GM23338 (cell line): ENCODE results near the gene PABPC3.

Experiments
- CTCF ChIP-seq, 2 experiments: fragments of 200-600 bp in 1 of 2; sonication (generic) in 1 of 2; conservative IDR thresholded peaks; 2 replicates each; pipeline versions ENCODE4 v1.5.1 to v1.6.1; 2016 to 2017; ENCODE audit warnings: antibody characterized with exemption in 2 of 2, low read depth in 2 of 2, mild to moderate bottlenecking in 2 of 2, moderate library complexity in 1 of 2
- EZH2 ChIP-seq: fragments of 200-600 bp; sonication (generic); IDR thresholded peaks from one replicate; pipeline ENCODE4 v1.8.0; 2017; ENCODE audit warnings: antibody characterized with exemption, mild to moderate bottlenecking, low read depth; ENCODE audit not compliant: unreplicated experiment
- EZH2phosphoT487 ChIP-seq: fragments of 200-600 bp; sonication (generic); IDR thresholded peaks from one replicate; pipeline ENCODE4 v1.8.1; 2018; ENCODE audit warnings: antibody characterized with exemption; ENCODE audit not compliant: unreplicated experiment
- POLR2AphosphoS5 ChIP-seq: IDR thresholded peaks from 2 replicates; pipeline ENCODE4 v1.6.1; 2016; ENCODE audit warnings: antibody characterized with exemption, low read depth
- TF ChIP-seq, protein P1 (sequence below): IDR thresholded peaks from one replicate; pipeline ENCODE4 v1.6.1; 2018; ENCODE audit warnings: antibody characterized with exemption; ENCODE audit not compliant: unreplicated experiment

DNA sequence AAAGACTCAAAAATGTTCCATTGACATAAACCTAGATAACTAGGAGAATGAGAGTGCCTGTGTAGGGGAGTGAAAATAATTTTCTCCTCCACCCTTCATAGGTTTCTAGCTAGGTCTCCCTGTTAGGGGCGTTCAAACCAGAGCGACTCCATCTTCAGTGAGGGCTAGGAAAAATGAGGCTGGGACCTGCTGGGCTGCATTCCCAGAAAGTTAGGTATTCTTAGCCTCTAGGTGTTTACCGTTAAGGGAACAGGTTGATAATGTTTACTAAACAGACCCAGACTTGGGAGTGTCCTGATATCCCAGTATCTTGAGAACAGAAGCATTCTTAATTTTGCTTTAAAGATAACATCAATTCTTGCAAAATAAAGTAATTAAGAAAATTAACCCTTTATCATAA is 20.1 kb downstream of the PABPC3 start:
- TF ChIP-seq CTCF (conservative IDR thresholded peaks at IDR 0.05; ENCODE audit: low read depth in 2 of 2) (no peak), POLR2AphosphoS5 (no peak), EZH2 (no peak), EZH2phosphoT487 (no peak)
- TF ChIP-seq, protein P1, sequence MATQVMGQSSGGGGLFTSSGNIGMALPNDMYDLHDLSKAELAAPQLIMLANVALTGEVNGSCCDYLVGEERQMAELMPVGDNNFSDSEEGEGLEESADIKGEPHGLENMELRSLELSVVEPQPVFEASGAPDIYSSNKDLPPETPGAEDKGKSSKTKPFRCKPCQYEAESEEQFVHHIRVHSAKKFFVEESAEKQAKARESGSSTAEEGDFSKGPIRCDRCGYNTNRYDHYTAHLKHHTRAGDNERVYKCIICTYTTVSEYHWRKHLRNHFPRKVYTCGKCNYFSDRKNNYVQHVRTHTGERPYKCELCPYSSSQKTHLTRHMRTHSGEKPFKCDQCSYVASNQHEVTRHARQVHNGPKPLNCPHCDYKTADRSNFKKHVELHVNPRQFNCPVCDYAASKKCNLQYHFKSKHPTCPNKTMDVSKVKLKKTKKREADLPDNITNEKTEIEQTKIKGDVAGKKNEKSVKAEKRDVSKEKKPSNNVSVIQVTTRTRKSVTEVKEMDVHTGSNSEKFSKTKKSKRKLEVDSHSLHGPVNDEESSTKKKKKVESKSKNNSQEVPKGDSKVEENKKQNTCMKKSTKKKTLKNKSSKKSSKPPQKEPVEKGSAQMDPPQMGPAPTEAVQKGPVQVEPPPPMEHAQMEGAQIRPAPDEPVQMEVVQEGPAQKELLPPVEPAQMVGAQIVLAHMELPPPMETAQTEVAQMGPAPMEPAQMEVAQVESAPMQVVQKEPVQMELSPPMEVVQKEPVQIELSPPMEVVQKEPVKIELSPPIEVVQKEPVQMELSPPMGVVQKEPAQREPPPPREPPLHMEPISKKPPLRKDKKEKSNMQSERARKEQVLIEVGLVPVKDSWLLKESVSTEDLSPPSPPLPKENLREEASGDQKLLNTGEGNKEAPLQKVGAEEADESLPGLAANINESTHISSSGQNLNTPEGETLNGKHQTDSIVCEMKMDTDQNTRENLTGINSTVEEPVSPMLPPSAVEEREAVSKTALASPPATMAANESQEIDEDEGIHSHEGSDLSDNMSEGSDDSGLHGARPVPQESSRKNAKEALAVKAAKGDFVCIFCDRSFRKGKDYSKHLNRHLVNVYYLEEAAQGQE, result no peak
